ENCODE data around the gene NIP7. TPM values are rescaled to one million over a fixed set of nuclear protein-coding genes. Genes with fewer than 3 reads are reported as not detected.

The NIP7 gene
- total RNA-seq, 2 experiments from 2014 or later, result 39.1 to 41.3 TPM

DNA sequence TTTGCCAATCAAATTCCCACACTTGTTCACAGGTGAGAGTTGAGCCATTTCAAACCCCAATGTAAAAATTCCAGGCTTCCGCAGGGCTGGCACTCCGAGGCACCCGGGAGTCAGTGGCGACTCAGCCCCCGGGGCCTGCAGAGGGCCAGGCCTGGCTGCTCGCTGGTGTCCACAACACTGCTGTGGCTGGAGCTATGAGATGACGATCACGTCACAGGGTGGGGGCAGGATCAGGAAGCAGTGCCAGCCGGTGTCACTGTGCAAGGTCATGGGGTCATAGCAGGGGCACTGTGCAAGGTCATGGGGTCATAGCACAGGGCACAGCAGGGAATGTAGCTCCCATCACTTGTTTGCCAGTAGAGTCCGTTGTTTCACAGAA, 20.7 kb upstream of the NIP7 start:
- CTCF ChIA-PET, result no interaction called here
- no peaks in the 10 kb centered on the region for H3K9me3 Mint-ChIP-seq (ENCODE audit: low read depth)
- ATAC-seq, result no peak
- peaks cover 56% of the 10 kb centered on the region for H3K36me3 Mint-ChIP-seq (ENCODE audit: low read depth)
- intact Hi-C loops (cut with DNase I, micrococcal nuclease), result no loop called here
- no peak overlapping the region for H3K27ac Mint-ChIP-seq
- no peaks in the 10 kb centered on the region for H3K27me3 Mint-ChIP-seq
- DNase-seq, result no peak
- peaks cover 3% of the 10 kb centered on the region for H3K4me1 Mint-ChIP-seq
- POLR2A ChIA-PET, result interaction anchor here (1.1 kb wide), 1 partner anchor 9 kb away, joined by 3 read pairs; no protein-coding TSS in a partner anchor
- H3K4me3 Mint-ChIP-seq, result no peak overlapping the region

DNA sequence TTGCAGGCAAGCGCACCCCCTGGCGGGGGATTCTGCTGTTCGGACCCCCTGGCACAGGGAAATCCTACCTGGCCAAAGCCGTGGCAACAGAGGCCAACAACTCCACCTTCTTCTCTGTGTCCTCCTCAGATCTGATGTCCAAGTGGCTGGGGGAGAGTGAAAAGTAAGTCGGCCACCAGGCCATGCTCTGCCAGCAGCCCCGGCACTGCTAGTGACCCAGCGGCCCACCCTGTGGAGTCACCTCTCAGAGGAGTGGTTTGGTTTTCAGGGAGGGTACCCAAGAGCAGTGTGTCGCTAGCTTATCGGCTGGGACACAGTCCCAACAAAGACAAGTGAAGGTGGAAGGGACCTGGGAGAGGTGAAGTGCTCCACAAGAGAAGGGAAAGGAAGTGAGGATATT, 20.2 kb upstream of the NIP7 start:
- no peak overlapping the region for H3K27ac Mint-ChIP-seq
- no peak overlapping the region for H3K4me3 Mint-ChIP-seq
- POLR2A ChIA-PET, result no interaction called here
- H3K27me3 Mint-ChIP-seq, result no peaks in the 10 kb centered on the region
- peaks cover 58% of the 10 kb centered on the region for H3K36me3 Mint-ChIP-seq (ENCODE audit: low read depth)
- H3K9me3 Mint-ChIP-seq (ENCODE audit: low read depth), result no peaks in the 10 kb centered on the region
- peaks cover 3% of the 10 kb centered on the region for H3K4me1 Mint-ChIP-seq
- intact Hi-C loops (cut with DNase I, micrococcal nuclease), result no loop called here
- CTCF ChIA-PET, result no interaction called here
- no peak for DNase-seq
- no peak for ATAC-seq

DNA sequence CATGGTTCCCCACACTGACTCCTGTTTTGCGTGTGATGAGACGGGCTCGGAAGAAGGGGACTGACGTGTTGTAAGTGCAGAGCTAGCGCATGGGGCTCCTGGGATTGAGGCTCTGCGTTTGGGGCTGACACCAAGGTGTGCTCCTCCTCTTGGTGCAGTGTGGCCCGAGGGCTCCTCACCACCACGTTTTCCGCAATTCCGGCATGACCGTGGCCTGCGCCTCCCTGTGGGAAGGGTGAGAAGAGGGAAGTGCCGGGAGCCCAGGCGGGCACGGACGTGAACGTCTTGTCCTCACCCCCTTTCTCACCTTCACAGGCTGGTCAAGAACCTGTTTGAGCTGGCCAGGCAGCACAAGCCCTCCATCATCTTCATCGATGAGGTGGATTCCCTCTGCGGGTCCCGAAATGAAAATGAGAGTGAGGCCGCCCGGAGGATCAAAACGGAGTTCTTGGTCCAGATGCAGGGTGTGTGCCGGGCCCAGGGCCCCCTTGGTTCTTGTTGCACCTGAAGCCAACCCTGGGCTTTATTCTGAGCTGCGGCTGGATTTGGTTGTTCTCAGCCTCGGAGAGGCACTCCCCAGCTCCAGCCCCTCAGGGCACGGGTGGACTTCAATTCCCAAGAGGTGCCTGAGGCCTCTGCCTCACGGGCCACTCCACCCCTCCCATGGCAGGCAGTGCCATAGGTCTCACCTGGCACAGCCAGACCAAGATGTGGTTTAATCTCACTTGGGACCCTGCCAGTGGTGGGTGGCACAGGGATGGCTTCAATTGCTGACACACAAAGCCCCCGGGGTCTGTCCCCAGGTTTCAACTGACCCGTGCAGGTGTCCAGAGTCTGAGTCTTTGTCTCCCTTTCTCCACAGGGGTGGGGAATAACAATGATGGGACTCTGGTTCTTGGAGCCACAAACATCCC, 19.5 kb upstream of the NIP7 start:
- H3K9me3 Mint-ChIP-seq (ENCODE audit: low read depth), result no peaks in the 10 kb centered on the region
- no peaks in the 10 kb centered on the region for H3K27me3 Mint-ChIP-seq
- H3K4me1 Mint-ChIP-seq, result peaks cover 4% of the 10 kb centered on the region
- intact Hi-C loops (cut with DNase I, micrococcal nuclease), result no loop called here
- ATAC-seq (no peak), DNase-seq (no peak)
- ChIA-PET POLR2A (no interaction called here), CTCF (no interaction called here)
- H3K4me3 Mint-ChIP-seq, result no peak overlapping the region
- H3K27ac Mint-ChIP-seq, result no peak overlapping the region
- peaks cover 55% of the 10 kb centered on the region for H3K36me3 Mint-ChIP-seq (ENCODE audit: low read depth)

DNA sequence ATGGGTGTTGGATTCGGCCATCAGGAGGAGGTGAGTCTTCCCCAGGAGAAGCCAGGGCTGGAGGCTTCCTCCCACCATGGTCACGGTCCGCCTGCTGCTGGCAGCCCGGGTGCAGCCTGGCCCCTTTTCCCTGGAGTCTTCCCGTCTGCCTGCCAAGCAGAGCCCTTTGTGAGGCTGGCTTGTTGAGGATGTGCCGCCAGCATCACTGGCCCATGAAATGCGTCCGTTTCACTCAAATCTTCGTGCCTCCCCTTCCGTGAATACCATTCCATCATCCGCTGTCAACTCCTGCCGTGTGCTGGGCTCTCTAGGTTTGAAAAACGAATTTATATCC, 18.9 kb upstream of the NIP7 start:
- DNase-seq, result no peak
- Mint-ChIP-seq H3K36me3 (ENCODE audit: low read depth) (peaks cover 55% of the 10 kb centered on the region), H3K4me1 (peaks cover 7% of the 10 kb centered on the region), H3K4me3 (no peak overlapping the region), H3K27me3 (no peaks in the 10 kb centered on the region), H3K27ac (no peak overlapping the region), H3K9me3 (ENCODE audit: low read depth) (no peaks in the 10 kb centered on the region)
- ATAC-seq, result no peak
- ChIA-PET CTCF (no interaction called here), POLR2A (no interaction called here)
- intact Hi-C loops (cut with DNase I, micrococcal nuclease), result no loop called here

DNA sequence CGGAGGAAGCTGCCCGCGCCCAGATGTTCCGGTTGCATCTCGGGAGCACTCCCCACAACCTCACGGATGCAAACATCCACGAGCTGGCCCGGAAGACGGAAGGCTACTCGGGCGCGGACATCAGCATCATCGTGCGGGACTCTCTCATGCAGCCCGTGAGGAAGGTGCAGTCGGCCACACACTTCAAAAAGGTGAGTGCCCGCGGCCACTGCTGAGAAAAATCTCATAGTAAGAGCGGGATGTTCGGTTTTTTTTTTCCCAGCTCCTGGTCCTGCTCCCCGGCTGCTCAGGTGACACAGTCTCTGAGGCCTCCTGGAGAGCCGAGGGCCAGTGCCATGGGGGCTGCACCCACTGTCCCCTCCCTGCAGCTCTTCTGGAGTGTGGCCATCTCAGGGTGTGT, 18.5 kb upstream of the NIP7 start:
- POLR2A ChIA-PET, result no interaction called here
- Mint-ChIP-seq H3K4me1 (peaks cover 10% of the 10 kb centered on the region), H3K27ac (no peak overlapping the region), H3K4me3 (no peak overlapping the region), H3K36me3 (ENCODE audit: low read depth) (peaks cover 56% of the 10 kb centered on the region), H3K27me3 (no peaks in the 10 kb centered on the region), H3K9me3 (ENCODE audit: low read depth) (no peaks in the 10 kb centered on the region)
- DNase-seq (no peak), ATAC-seq (no peak)
- intact Hi-C loops (cut with DNase I, micrococcal nuclease), result no loop called here
- CTCF ChIA-PET, result no interaction called here

DNA sequence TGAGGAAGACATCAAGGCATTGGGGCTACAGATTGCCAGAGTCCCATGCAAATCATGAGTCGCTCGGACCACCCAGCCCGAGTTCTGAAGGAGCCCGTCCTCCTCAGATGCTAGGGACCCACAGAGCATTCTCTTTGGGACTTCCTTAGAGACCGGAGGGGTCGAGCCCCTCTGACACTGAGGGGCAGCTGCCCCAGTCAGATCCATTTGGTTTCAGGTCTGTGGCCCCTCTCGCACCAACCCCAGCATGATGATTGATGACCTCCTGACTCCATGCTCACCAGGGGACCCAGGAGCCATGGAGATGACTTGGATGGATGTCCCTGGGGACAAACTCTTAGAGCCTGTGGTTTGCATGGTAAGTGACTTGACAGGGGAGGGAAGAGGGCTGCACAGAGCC, 17.2 kb upstream of the NIP7 start:
- H3K27me3 Mint-ChIP-seq, result no peaks in the 10 kb centered on the region
- POLR2A ChIA-PET, result no interaction called here
- intact Hi-C loops (cut with DNase I, micrococcal nuclease), result no loop called here
- H3K4me1 Mint-ChIP-seq, result peaks cover 23% of the 10 kb centered on the region
- H3K4me3 Mint-ChIP-seq, result no peak overlapping the region
- peaks cover 56% of the 10 kb centered on the region for H3K36me3 Mint-ChIP-seq (ENCODE audit: low read depth)
- CTCF ChIA-PET, result interaction anchor here (0.6 kb wide), 1 partner anchor 795 kb away, joined by 3 read pairs; no protein-coding TSS in a partner anchor
- no peak for ATAC-seq
- no peaks in the 10 kb centered on the region for H3K9me3 Mint-ChIP-seq (ENCODE audit: low read depth)
- no peak overlapping the region for H3K27ac Mint-ChIP-seq
- no peak for DNase-seq

DNA sequence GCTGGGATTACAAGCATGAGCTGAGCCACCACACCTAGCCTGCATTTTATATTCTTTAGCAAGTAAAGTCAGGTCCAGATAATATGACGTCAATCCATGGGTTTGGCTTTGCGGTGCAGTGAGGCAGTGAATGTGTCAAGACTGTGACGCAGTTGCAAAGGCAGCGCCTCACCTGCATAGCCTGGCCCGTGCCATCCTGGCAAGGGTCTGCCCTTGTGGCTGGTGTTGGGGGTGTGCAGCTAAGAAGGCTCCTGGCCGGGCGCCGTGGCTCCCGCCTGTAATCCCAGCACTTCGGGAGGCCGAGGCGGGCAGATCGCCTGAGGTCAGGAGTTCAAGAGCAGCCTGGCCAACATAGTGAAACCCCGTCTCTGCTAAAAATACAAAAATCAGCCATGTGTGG, 16.2 kb upstream of the NIP7 start:
- Mint-ChIP-seq H3K9me3 (ENCODE audit: low read depth) (no peaks in the 10 kb centered on the region), H3K27me3 (no peaks in the 10 kb centered on the region), H3K36me3 (ENCODE audit: low read depth) (peaks cover 58% of the 10 kb centered on the region), H3K4me3 (no peak overlapping the region), H3K27ac (no peak overlapping the region), H3K4me1 (peaks cover 29% of the 10 kb centered on the region)
- no peak for DNase-seq
- ATAC-seq, result no peak
- ChIA-PET CTCF (no interaction called here), POLR2A (no interaction called here)
- intact Hi-C loops (cut with DNase I, micrococcal nuclease), result no loop called here

DNA sequence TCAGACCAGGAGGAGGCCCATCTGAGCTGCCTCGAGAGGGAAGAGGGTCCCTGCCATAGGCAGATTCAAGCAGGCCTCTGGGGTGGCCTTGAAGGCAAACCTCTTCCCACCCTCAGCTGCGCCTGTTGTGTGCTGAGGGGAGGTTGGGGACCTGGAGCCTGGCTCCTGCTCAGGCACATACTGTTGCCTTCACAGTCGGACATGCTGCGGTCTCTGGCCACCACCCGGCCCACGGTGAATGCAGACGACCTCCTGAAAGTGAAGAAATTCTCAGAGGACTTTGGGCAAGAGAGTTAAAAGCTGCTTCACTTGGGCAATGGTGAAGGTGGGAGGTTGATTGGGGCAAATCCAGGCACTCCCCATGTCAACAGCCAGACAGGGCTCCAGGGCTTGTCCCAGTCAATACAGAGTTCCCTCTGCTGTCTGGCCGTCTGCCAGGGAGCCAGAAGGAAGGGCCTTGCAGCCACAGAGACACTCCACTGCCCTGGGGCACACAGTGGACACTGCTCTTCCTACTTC, 15.5 kb upstream of the NIP7 start:
- ChIA-PET POLR2A (interaction anchor here (0.7 kb wide), 1 partner anchor 992 kb away, joined by 3 read pairs; no protein-coding TSS in a partner anchor), CTCF (interaction anchor here (0.7 kb wide), 1 partner anchor 12 kb away, joined by 5 read pairs; no protein-coding TSS in a partner anchor)
- Mint-ChIP-seq H3K27ac (no peak overlapping the region), H3K9me3 (ENCODE audit: low read depth) (no peaks in the 10 kb centered on the region), H3K27me3 (no peaks in the 10 kb centered on the region), H3K4me3 (no peak overlapping the region), H3K36me3 (ENCODE audit: low read depth) (peaks cover 63% of the 10 kb centered on the region), H3K4me1 (peaks cover 35% of the 10 kb centered on the region)
- ATAC-seq (no peak), DNase-seq (no peak)
- intact Hi-C loops (cut with DNase I, micrococcal nuclease), result no loop called here

DNA sequence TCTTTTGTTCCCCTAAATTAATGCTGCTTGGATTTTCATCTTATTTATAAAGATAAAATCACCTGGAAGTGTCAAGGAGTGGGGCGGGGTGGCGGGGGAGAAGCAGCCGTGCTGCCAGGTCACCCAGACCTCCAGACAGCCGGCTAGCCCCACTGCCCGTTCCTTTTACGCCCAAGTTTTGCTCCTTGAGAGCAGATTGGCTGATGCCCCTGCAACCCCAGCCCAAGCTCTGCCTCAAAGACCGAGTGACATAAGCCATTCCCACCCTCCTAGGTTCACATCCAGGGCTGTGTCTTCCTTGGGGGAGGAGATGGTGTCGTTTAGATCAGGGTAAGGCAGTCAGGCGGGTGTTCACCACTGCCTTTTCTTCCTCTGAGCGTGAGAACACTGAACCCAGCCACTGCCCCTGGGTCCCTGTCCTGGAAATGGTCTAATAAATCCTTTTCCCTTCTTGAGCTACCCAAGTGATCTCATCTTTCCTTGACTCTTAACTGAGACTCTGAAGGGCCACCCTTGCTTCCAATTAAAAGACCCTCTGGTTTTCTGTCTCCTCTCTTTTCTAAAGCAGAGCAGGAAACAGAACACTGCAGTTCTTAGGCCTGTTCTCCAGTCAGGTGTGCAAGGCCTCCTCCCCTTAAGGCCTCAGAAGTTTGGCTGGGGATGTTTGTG, 14.9 kb upstream of the NIP7 start:
- peaks cover 65% of the 10 kb centered on the region for H3K36me3 Mint-ChIP-seq (ENCODE audit: low read depth)
- no peak overlapping the region for H3K4me3 Mint-ChIP-seq
- intact Hi-C loops (cut with DNase I, micrococcal nuclease), result no loop called here
- CTCF ChIA-PET, result interaction anchor here (0.7 kb wide), 1 partner anchor 13 kb away, joined by 5 read pairs; no protein-coding TSS in a partner anchor
- H3K27me3 Mint-ChIP-seq, result no peaks in the 10 kb centered on the region
- ATAC-seq, result no peak
- H3K9me3 Mint-ChIP-seq (ENCODE audit: low read depth), result no peaks in the 10 kb centered on the region
- peaks cover 40% of the 10 kb centered on the region for H3K4me1 Mint-ChIP-seq
- DNase-seq, result no peak
- POLR2A ChIA-PET, result interaction anchor here (0.7 kb wide), 1 partner anchor 992 kb away, joined by 3 read pairs; no protein-coding TSS in a partner anchor
- no peak overlapping the region for H3K27ac Mint-ChIP-seq

DNA sequence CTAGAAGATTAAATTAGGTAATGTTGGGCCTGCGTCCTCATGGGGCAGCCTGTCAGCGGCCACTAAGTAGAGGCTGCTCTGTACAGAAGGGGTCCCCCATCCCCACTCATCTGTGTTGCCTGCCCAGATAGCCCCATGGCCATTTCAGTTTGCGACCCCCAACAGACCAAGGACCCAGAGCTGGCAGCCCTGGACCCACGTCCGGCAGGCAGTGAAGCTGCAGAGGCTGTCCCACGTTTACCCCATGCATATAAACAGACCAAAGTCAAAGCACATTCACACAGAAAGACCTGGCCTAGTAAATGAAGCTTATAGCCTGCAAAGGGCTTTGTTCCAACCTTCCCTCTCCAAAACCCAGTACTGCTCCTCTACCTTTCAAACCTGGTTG, 13.8 kb upstream of the NIP7 start:
- H3K9me3 Mint-ChIP-seq (ENCODE audit: low read depth), result no peaks in the 10 kb centered on the region
- no peak overlapping the region for H3K4me3 Mint-ChIP-seq
- ATAC-seq, result no peak
- H3K27ac Mint-ChIP-seq, result peak overlapping the region; percentile 67
- ChIA-PET CTCF (interaction anchor here (1.0 to 1.3 kb wide), 2 partner anchors 13 to 14 kb away, joined by 3 to 4 read pairs; no protein-coding TSS in a partner anchor), POLR2A (interaction anchor here (0.6 kb wide), 1 partner anchor 26 kb away, joined by 6 read pairs; no protein-coding TSS in a partner anchor)
- DNase-seq, result no peak
- H3K4me1 Mint-ChIP-seq, result peaks cover 40% of the 10 kb centered on the region
- H3K36me3 Mint-ChIP-seq (ENCODE audit: low read depth), result peaks cover 62% of the 10 kb centered on the region
- H3K27me3 Mint-ChIP-seq, result no peaks in the 10 kb centered on the region
- intact Hi-C loops (cut with DNase I, micrococcal nuclease), result no loop called here

DNA sequence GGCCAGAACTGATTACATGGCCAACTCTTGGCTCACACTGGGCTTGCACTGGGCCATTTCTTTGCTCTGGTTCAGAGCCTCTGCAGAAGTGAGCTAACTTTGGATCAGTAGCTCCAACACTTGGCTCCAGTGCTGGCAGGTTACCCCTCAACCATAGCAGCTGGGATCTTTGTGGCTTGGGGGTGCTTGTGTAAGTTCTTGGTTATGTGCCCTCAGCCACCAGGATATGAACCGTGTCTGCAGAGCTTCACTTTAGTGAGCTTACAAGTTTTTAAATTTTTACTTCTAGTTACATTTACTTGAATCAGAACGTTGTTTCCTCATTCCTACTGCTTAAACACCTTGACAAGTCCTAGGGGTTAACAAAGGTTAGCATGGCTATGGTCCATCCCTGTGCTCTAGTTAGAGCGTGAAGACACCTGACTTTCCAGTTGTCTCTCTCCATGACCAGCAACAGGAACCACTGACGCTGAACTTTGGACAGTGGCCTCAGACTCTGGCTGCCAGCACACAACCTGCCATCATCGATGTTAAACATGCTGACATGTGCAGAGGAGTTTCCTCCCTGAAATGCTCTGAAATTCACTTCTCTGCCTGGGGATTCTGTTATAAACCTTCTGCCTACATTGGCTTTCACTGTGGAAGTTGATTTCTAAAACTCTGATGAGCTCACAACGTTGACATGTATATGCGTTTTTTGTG, 13.2 kb upstream of the NIP7 start:
- no peaks in the 10 kb centered on the region for H3K9me3 Mint-ChIP-seq (ENCODE audit: low read depth)
- intact Hi-C loops (cut with DNase I, micrococcal nuclease), result no loop called here
- peaks cover 61% of the 10 kb centered on the region for H3K36me3 Mint-ChIP-seq (ENCODE audit: low read depth)
- DNase-seq (no peak), ATAC-seq (no peak)
- peaks cover 41% of the 10 kb centered on the region for H3K4me1 Mint-ChIP-seq
- no peaks in the 10 kb centered on the region for H3K27me3 Mint-ChIP-seq
- H3K27ac Mint-ChIP-seq, result peak overlapping the region; percentile 67
- CTCF ChIA-PET, result interaction anchor here (1.0 to 1.5 kb wide), 4 partner anchors 12 to 55 kb away, joined by 3 to 7 read pairs (median 4); partner anchors contain the start of gene NIP7
- POLR2A ChIA-PET, result interaction anchor here (1.0 kb wide), 1 partner anchor 11 kb away, joined by 3 read pairs; no protein-coding TSS in a partner anchor
- peak overlapping the region; percentile 83 for H3K4me3 Mint-ChIP-seq

Data from activated CD4-positive, alpha-beta T cell treated with anti-CD3 and anti-CD28 coated beads for 36 hours (primary cell).